Raji (cell line): Measurements from ENCODE around the gene SCRN1.

Experiments
- POLR2A ChIP-seq: IDR thresholded peaks from 2 replicates; pipeline ENCODE4 v1.6.1; 2011; ENCODE audit warnings: low read depth, low read length, control low read depth; ENCODE audit not compliant: insufficient read depth

SCRN1 gene

GRCh38 chr7:29987811-29988317 lies 1.7 kb downstream of the SCRN1 start:
- no peak for TF ChIP-seq POLR2A

DNA sequence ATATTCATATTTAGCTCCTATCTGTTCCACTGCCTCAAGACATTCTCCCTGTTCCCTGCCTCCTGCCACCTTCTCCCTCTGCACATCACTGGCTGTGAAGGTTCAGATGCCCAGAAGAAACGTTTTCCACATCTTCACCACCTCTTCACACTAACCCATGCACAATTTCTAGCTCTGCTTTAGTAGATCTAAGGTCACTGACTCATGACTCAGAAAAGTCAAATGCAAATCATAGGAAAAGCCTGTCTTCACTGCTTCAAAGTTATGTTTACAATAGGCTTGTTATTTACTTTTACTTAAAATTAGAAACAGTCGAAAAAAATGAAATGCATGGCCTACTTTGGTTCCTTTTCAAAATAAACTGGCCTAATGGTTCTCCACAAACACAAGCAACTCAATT lies 2.5 kb downstream of the SCRN1 start:
- peak; percentile 18; the same call in 1 of the 2 replicates for TF ChIP-seq POLR2A

DNA sequence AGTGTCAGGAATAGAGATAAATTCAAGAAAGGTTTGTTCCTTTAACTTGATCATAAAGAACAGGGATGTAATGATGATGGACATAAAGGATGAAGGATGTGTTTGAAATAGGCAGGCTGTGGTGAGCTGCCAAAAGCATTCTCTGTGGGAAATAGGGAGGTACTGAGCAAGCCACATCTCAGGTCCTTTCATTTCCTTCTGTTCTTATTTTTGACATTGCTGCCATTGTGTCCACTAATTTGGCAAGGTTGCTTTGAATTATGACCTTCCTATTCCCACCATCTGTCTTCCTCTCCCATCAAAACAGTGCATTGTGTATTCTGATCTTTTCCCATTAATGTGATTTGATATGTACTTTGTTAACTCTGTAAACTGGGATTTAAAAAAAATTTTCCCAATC lies 9.4 kb downstream of the SCRN1 start:
- TF ChIP-seq POLR2A, result no peak

GRCh38 chr7:29977886-29978651 lies 11.5 kb downstream of the SCRN1 start:
- no peak for TF ChIP-seq POLR2A

GRCh38 chr7:29976673-29977415 lies 12.8 kb downstream of the SCRN1 start:
- no peak for TF ChIP-seq POLR2A

- TF ChIP-seq POLR2A, result no peak
These were observed 13.3 kb downstream of the SCRN1 start for GRCh38 chr7:29976266-29976665.

DNA sequence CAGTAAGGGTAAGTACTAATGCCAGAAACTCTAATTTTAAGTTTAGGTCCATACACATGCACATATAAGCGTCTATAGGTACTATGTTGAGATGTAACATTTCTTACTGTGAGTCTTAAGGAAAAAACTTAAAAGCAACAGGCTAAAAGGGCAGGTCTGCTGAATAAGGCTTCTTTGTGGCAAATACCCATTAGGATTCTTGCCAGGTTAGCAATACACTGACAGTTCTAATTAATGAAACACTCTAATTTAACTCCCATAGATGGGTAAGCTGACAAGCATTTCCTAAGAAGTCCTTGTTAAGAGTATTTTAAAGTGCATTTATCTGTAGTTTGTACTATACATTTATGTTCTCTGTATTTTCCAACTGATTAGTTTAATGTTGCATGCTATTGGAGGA lies 14.0 kb downstream of the SCRN1 start:
- no peak for TF ChIP-seq POLR2A

DNA sequence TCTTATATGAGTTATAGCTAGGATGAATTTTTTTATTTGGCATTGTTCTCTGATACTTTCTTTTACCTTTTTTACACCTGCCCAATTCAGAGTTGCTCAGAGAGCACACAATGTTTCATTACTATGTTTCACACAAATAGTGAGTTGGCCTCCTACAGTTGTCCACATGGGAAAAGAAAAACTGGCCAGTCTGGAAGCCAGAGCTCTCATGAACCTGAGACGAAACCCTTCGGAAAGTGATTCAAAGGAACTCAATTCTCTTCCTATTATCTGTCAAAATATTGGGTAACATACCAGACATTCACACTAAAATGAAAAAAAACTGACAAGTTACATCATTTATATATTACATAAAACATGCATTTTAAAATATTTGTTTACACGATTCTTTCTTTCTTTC lies 15.3 kb downstream of the SCRN1 start:
- TF ChIP-seq POLR2A, result no peak

DNA sequence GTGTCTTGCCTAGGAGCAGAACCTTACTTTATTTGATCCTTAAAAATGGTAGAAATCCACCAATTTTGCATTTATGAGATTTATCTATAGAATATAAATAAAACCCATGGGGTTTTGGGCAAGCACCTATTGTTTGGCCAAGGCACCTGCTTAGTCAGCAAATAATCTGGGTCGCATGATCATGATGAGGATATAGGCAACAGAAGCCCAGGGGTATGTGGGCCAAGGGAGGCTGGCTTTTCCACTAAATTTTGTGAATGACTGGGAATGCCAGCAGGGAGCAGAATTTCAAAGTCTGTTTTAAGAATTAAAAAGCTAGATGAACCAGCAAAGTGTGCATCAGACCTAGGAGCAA lies 17.3 kb downstream of the SCRN1 start:
- TF ChIP-seq POLR2A, result no peak

DNA sequence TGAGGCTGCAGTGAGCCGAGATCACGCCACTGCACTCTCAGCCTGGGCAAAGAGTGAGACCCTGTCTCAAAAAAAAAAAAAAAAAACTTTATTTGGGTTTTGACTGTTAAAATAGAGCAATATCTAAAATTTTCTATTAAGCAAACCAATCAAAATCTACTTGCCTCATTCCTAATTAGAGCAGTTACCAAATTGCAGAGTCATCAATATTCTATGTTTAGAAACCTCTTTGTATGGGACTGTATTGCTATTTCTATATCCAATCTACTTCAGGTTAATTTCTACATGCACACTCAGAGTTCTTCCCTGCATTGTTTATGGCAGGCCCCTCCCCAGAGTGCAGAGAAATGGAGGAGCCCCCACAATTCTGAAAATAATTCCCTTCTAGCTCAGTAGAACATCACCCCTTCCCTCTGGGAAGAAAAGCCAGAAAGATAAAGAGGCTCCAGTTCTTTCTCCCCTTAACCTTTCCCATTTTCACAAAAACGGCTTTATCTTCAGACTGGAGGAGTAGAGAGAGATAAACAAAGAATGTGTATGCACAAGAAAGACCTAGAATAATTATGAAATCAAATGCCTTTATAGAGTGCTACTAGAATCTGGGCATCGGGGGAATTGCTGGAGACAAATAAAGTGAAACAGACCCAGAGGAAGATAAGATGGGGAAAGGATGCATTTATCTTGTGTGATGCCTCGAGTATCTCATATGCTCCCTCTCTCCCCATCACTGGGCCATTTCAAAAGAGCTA lies 17.9 kb downstream of the SCRN1 start:
- TF ChIP-seq POLR2A, result no peak

GRCh38 chr7:29970158-29970557 lies 19.4 kb downstream of the SCRN1 start:
- no peak for TF ChIP-seq POLR2A

GRCh38 chr7:29969738-29970137 lies 19.9 kb downstream of the SCRN1 start:
- TF ChIP-seq POLR2A, result no peak

- no peak for TF ChIP-seq POLR2A
These were observed 20.8 kb downstream of the SCRN1 start for GRCh38 chr7:29968683-29969395.

- TF ChIP-seq POLR2A, result no peak
These were observed 24.6 kb downstream of the SCRN1 start for GRCh38 chr7:29965030-29965429.

GRCh38 chr7:29962035-29962434 lies 27.6 kb downstream of the SCRN1 start:
- TF ChIP-seq POLR2A, result no peak

DNA sequence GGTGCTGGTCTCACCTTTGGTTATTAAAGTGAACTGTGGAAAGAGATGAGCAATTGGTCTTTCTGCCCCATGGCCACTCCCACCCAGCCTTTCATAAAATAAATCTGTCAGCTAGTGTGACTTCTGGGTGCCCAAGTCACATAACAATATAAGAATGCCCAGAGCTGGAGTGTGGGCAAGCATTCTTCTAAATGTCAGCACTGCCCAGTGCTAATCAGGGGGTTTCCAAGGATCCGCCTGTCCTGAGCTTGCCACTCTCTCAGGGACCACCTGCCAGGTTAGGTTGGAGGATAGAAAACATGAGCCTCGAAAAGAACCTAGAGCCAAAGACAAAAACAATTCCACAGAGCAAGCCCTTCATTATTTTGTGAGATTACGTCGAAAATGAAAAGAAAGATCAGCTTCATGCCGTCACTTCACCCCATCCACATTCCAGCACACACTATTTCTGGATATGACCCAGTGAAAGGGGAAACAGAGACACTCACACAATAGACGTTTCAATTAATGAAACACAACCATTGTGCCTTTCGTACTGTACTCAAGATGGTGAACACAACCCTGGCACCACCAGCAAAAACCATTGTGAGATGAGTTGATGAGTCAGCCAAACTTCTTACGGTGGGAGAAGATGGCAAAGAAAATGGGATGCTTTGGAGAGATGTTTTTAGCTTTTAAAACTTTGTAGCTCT lies 30.8 kb downstream of the SCRN1 start:
- no peak for TF ChIP-seq POLR2A
